ENCODE results near the gene PNPLA2.

The PNPLA2 gene

DNA sequence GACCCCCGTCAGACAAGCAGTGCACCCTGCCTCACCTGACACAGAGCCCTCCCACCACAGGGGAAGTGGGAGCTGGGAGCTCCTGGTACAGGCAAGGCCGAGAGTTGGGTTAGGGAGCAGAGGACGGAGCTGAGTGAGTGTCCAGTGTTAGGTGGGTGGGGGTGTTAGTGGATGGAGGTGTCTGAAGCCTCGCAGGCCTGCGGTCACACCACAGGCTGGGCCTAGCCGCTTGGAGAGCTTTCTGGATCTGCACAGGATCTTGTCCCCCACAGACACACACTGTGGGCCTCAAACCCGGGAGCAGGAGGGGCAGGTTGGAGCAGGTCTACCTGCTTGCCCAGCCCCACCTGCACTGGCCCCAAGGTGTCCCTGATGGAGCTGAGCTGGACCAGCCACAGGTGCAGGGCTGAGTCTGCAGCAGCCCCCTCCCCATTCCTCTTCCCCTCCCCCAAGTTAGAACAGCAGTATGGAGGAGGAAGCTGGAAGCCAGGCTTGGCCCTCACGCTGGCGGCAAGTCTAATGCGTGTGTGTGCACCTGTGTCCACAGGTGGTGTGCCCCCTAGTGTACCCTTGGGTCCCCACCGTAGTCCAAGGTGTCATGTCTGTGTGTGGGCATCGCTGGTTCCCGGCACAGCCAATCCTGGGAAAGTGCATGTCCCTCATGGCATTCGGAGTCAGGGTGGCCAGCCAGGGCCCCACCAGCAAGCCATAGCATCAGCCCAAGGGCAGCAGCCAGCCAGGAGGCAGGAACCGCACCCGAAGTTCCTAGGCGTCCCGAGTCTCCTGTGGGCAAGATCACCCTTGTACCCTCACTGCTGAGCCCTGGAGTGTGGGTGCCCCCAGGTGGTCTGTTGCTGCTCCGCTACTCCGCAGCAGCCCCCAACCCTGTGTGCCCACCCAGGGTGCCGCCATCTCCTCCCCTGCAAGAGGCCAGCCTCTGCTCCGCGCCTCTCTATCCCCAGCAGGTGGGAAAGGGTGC is 39.4 kb upstream of the PNPLA2 start:
- no peak for TF ChIP-seq CTCF (conservative IDR thresholded peaks at IDR 0.05; ENCODE audit: low read length)
- no peak for DNase-seq (ENCODE audit: low read depth)
- no peak overlapping the region for H3K4me3 ChIP-seq (ENCODE audit: low read length)

- no peak overlapping the region for H3K4me3 ChIP-seq (ENCODE audit: low read length)
- no peak for DNase-seq (ENCODE audit: low read depth)
- no peak for TF ChIP-seq CTCF (conservative IDR thresholded peaks at IDR 0.05; ENCODE audit: low read length)
Measured at GRCh38 chr11:779955-780532, 38.7 kb upstream of the PNPLA2 start.

- no peak for TF ChIP-seq CTCF (conservative IDR thresholded peaks at IDR 0.05; ENCODE audit: low read length)
- H3K4me3 ChIP-seq (ENCODE audit: low read length), result no peak overlapping the region
Measured at GRCh38 chr11:782264-783174, 36.2 kb upstream of the PNPLA2 start.

DNA sequence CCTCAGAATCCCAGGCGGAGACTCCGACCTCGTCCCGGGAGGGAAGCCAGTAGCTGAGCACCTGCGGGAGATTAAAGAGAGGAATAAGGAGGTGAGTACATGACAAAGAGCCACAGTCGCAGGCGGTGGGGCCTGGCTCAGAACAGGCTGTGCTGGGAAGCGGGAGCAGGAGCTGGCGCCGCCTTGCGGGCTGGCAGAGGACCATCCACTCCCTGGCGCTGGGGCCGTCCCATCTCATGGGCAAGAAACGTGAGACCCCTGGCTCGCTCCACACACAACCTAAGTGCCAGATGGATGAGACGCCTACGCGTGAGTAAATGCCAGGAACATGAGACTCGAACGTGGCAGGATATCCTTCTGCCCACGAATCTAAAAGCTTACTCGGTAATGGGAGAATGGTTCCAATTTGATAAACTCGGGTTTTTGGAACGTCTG is 35.1 kb upstream of the PNPLA2 start:
- H3K4me3 ChIP-seq (ENCODE audit: low read length), result peak overlapping the region; percentile 20
- peak; percentile 78 for TF ChIP-seq CTCF (conservative IDR thresholded peaks at IDR 0.05; ENCODE audit: low read length)
- DNase-seq (ENCODE audit: low read depth), result peak; percentile 90

More at GRCh38 chr11:782264-783174, 36.2 kb upstream of the PNPLA2 start:
- no peak for DNase-seq (ENCODE audit: low read depth)

DNA sequence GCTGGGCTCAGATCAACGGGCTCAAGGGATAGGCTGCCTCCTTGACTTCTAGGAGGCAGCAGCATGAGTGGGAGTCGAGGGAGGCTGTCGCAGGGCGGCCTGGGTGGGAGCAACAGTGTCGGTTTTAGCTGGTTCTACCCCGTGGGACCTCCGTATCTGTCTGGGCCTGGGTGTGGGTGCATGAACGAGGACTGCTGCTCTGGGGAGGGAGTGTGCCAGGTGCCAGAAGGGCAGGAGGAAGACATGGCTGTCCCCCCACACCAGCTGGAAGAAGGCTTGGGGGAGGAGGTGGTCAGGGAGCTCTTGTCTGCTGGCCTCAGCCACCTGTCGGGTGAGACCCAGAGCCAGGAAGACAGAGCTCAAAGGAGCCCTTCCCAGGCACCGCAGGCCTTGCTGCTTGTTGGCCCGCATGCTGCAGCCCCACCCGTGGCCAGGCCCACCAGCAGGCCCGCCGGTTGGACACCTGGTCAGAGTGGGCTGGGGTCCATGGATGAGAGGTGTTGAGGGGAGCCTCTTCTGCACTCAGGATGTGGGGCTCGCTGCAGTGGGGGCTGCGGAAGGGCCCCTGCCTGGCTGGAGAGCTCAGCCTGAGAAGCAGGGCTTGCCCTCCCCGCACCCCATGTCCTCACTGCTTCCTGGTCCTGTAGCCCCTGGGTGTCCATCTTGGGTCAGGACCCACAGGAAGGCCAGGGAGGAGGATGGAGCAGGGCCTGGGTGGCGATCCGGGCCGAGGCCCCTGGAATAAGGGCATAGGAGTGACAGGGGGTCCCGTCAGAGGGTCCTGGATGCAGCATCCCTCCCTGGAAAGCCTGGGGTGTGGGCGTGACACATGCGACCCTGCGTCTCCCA is 32.3 kb upstream of the PNPLA2 start:
- no peak overlapping the region for H3K4me3 ChIP-seq (ENCODE audit: low read length)
- no peak for TF ChIP-seq CTCF (conservative IDR thresholded peaks at IDR 0.05; ENCODE audit: low read length)
- DNase-seq (ENCODE audit: low read depth), result no peak

DNA sequence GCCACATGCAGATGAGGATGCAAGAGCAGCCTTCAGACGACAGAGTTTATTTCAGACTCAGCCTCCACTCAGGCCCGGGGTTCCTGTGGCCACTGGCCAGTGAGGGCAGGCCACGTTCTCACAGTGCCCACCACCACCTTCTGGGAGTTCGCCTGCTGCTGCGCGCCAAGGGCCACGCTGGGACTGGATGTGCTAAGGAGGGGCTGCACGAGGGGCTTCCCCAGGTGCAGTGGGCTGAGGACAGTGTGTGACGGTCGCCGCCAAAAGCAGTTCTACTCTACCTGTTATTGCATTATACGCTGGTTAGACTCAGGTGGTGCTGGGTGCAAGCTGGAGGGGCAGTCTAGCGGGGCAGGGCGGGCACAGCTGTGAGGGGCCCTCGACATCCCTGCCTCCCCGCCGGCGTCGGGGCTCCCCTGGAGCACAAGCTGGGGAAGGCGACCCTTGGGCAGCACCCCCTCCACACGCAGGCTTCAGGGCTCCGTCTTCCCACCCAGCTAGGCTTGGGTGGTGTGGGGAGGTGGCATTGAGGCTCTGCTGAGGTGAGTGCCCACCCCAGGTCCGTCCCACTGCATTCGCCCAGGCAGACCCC is 31.5 kb upstream of the PNPLA2 start:
- no peak for DNase-seq (ENCODE audit: low read depth)
- H3K4me3 ChIP-seq (ENCODE audit: low read length), result no peak overlapping the region
- TF ChIP-seq CTCF (conservative IDR thresholded peaks at IDR 0.05; ENCODE audit: low read length), result no peak
